ENCODE results near the gene GBA2. TPM values are rescaled to one million over a fixed set of nuclear protein-coding genes. Genes with fewer than 3 reads are reported as not detected.

GBA2 gene
- total RNA-seq, 1 donor from 2014 or later, result 69.8 TPM

GRCh38 chr9:35723426-35723825 is 25.6 kb downstream of the GBA2 start:
- no peak overlapping the region for H3K27ac Mint-ChIP-seq (ENCODE audit: unreplicated experiment)
- H3K4me3 Mint-ChIP-seq (ENCODE audit: unreplicated experiment), result no peak overlapping the region
- no peak for DNase-seq (ENCODE audit: extremely low spot score, unreplicated experiment)
- TF ChIP-seq CTCF (IDR thresholded peaks at IDR 0.05), result no peak
- H3K36me3 Mint-ChIP-seq (ENCODE audit: unreplicated experiment), result peaks cover 50% of the 10 kb centered on the region
- no peaks in the 10 kb centered on the region for H3K27me3 Mint-ChIP-seq (ENCODE audit: unreplicated experiment)
- H3K4me1 Mint-ChIP-seq (ENCODE audit: unreplicated experiment), result peaks cover 4% of the 10 kb centered on the region
- no peaks in the 10 kb centered on the region for H3K9me3 Mint-ChIP-seq (ENCODE audit: unreplicated experiment)

DNA sequence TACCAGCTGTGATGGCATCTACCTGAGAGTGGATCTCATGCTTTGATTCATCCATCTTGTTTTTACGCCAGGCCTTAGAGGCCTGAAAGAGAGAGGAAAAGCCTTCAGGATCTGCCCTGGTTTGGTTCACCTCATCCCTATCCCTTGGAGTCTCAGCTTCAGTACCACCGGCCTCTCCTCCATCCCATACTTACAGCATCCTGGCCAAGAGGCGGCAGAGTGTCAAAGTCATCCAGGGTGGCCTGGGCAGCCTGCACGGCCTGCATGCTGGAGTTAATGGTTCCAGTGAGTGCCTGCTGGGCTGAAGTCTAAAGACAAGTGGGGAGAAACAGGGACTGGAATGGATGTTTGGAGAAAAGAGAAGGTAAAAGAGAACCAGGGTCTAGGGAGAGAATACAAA is 29.5 kb downstream of the GBA2 start:
- Mint-ChIP-seq H3K4me3 (ENCODE audit: unreplicated experiment) (no peak overlapping the region), H3K27me3 (ENCODE audit: unreplicated experiment) (no peaks in the 10 kb centered on the region), H3K4me1 (ENCODE audit: unreplicated experiment) (no peaks in the 10 kb centered on the region), H3K27ac (ENCODE audit: unreplicated experiment) (no peak overlapping the region), H3K9me3 (ENCODE audit: unreplicated experiment) (no peaks in the 10 kb centered on the region), H3K36me3 (ENCODE audit: unreplicated experiment) (peaks cover 76% of the 10 kb centered on the region)
- TF ChIP-seq CTCF (IDR thresholded peaks at IDR 0.05), result no peak
- DNase-seq (ENCODE audit: extremely low spot score, unreplicated experiment), result no peak

DNA sequence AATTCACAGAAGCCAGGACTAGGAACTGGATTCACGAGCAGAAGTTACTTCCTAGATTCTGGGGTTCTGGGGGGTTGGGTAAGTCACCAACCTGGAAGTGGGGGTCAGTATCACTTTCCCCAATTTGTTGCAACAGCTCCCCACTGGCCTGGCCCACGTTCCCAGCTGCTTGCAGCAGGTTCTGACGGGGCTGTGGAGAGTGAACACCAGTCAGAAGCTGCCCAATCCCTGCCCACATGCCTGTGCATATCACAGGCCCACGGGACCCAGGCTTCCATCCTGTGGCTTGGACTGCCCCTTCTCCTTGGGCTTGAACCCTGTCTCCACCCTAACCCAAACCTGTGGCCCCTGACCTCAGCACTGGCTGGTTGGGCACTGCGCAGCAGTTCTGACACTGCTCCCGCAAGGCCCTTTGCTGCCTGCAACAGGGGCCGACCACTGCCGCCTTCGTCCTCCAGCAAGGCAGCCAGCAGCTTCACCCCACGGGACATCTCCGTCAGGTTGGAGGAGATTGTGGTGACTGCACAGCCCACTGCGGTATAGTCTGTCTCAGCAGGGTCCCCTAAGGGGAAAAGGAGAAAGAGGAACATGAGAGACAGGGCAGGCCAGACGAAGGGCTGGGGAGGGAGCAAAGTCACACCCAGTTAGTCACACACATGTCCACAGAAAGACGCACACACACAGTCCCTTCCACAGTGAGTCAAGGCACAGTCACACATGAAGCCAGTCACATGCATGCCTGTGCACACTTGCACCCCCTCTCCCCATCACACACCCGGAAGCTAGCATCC is 30.1 kb downstream of the GBA2 start:
- no peak for DNase-seq (ENCODE audit: extremely low spot score, unreplicated experiment)
- Mint-ChIP-seq H3K9me3 (ENCODE audit: unreplicated experiment) (no peaks in the 10 kb centered on the region), H3K4me3 (ENCODE audit: unreplicated experiment) (no peak overlapping the region), H3K27me3 (ENCODE audit: unreplicated experiment) (no peaks in the 10 kb centered on the region), H3K36me3 (ENCODE audit: unreplicated experiment) (peaks cover 73% of the 10 kb centered on the region), H3K27ac (ENCODE audit: unreplicated experiment) (no peak overlapping the region), H3K4me1 (ENCODE audit: unreplicated experiment) (no peaks in the 10 kb centered on the region)
- TF ChIP-seq CTCF (IDR thresholded peaks at IDR 0.05), result no peak

- Mint-ChIP-seq H3K4me3 (ENCODE audit: unreplicated experiment) (no peak overlapping the region), H3K27ac (ENCODE audit: unreplicated experiment) (no peak overlapping the region), H3K9me3 (ENCODE audit: unreplicated experiment) (no peaks in the 10 kb centered on the region), H3K36me3 (ENCODE audit: unreplicated experiment) (peaks cover 68% of the 10 kb centered on the region), H3K4me1 (ENCODE audit: unreplicated experiment) (no peaks in the 10 kb centered on the region), H3K27me3 (ENCODE audit: unreplicated experiment) (no peaks in the 10 kb centered on the region)
- no peak for DNase-seq (ENCODE audit: extremely low spot score, unreplicated experiment)
- TF ChIP-seq CTCF (IDR thresholded peaks at IDR 0.05), result no peak
These were observed 31.7 kb downstream of the GBA2 start for GRCh38 chr9:35717132-35717870.

DNA sequence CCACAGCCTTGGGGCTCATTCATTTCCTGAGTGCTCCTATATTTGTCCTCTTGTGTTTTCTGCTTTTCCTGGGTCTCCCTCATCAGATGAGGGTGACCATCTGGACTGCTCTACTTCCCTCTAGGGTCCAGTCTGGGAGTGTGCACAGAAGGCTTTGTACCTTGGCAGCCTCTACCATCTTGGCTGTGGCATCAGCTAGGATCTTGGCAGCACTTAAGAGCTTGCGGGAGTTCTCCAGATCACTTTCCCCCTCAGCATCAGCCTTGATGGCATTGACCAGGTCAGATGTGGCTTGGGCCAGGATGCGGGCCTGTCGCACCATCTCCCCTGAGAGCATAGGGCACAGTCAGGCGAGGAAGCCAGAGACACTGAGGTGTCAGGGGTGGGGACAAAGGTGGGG is 32.8 kb downstream of the GBA2 start:
- DNase-seq (ENCODE audit: extremely low spot score, unreplicated experiment), result no peak
- peak; percentile 14 for TF ChIP-seq CTCF (IDR thresholded peaks at IDR 0.05)
- H3K4me1 Mint-ChIP-seq (ENCODE audit: unreplicated experiment), result no peaks in the 10 kb centered on the region
- no peak overlapping the region for H3K4me3 Mint-ChIP-seq (ENCODE audit: unreplicated experiment)
- H3K27ac Mint-ChIP-seq (ENCODE audit: unreplicated experiment), result peak overlapping the region; percentile 12
- peaks cover 66% of the 10 kb centered on the region for H3K36me3 Mint-ChIP-seq (ENCODE audit: unreplicated experiment)
- no peaks in the 10 kb centered on the region for H3K27me3 Mint-ChIP-seq (ENCODE audit: unreplicated experiment)
- no peaks in the 10 kb centered on the region for H3K9me3 Mint-ChIP-seq (ENCODE audit: unreplicated experiment)
